Type B pancreatic cell (in vitro differentiated cells): ENCODE data around the gene PRPH2. TPM values are rescaled to one million over a fixed set of nuclear protein-coding genes. Genes with fewer than 3 reads are reported as not detected.
"Not testable (repeated sequence)": the region's sequence is repeated elsewhere in the genome, so short reads cannot be mapped to it uniquely, and the experiment has no call there.

Experiments used
- DNase-seq: peaks from one replicate; pipeline ENCODE4 v3.0.0; 2021; ENCODE audit warnings: mixed read lengths; ENCODE audit not compliant: unreplicated experiment; ENCODE audit errors: extremely low spot score
- H3K27ac Mint-ChIP-seq: 2 replicates; pipeline ENCODE4 v1.8.0; 2021; ENCODE audit warnings: mild to moderate bottlenecking, mixed read lengths
- H3K27me3 Mint-ChIP-seq: 2 replicates; pipeline ENCODE4 v1.8.0; 2021; ENCODE audit warnings: mixed read lengths
- H3K36me3 Mint-ChIP-seq: 2 replicates; pipeline ENCODE4 v1.8.0; 2021; ENCODE audit warnings: mixed read lengths
- H3K4me1 Mint-ChIP-seq: one replicate; pipeline ENCODE4 v1.8.0; 2021; ENCODE audit warnings: mixed read lengths; ENCODE audit not compliant: unreplicated experiment
- H3K4me3 Mint-ChIP-seq: 2 replicates; pipeline ENCODE4 v1.8.0; 2021; ENCODE audit warnings: mild to moderate bottlenecking, mixed read lengths
- H3K9me3 Mint-ChIP-seq: 2 replicates; pipeline ENCODE4 v1.8.0; 2021; ENCODE audit warnings: mixed read lengths
- total RNA-seq: library from RNA; stranded (reverse); gene quantifications from 2 replicates; pipeline ENCODE4 v1.2.1, GENCODE V29; 2021; ENCODE audit warnings: low replicate concordance
- TF ChIP-seq, protein P1 (sequence below): fragments of 200-600 bp; sonication (generic); conservative IDR thresholded peaks from 2 replicates; pipeline ENCODE4 v1.5.0; 2021; ENCODE audit warnings: antibody characterized with exemption, mild to moderate bottlenecking

PRPH2 gene
- total RNA-seq, 1 donor from 2014 or later, result not detected

DNA sequence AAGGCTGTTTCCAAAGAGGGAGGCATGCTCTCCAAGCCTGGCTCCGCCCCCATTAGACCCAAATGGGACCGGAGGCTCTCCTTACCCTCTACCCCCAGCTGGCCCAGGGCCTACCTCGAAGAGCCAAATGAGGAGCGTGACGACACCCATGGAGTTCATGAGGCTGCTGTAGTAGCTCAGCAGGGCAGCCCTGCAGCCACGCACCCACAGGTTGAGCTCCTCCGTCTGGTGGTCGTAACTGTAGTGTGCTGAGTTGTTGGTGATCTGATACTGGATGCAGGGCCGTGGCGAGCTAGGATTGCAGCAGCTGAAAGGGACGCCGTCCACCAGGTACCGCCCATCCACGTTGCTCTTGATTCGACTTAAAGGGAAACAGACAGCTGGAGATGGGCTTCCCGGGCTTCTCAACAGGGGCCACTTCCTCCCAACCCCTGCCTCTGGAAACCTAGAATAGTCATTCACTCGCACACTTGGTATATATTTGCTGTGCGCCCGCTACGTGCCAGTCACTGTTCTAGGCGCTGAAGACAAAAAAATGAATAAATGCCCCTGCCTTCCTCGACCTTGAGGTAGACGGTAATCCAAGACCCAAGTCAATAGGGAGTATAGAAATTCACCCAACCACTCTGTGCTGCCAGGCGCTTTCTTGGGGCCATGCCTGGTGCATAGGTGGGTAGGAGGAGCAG lies 18.0 kb downstream of the PRPH2 start:
- H3K27ac Mint-ChIP-seq, result no peak overlapping the region

DNA sequence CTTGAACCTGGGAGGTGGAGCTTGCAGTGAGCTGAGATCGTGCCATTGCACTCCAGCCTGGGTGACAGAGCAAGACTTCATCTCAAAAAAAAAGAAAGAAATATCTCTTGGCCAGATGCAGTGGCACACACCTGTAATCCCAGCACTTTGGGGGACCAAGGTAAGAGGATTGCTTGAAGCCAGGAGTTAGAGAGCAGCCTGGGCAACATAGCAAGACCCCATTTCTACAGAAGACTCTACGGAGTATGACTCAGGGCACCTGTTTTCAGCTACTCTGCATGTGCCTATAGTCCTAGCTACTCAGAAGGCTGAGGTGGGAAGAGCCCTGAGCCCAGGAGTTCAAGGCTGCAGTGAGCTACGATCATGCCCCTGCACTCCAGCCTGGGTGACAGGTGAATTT lies 19.6 kb downstream of the PRPH2 start:
- not testable (repeated sequence) for H3K27ac Mint-ChIP-seq, H3K36me3 Mint-ChIP-seq, DNase-seq, H3K4me3 Mint-ChIP-seq, H3K27me3 Mint-ChIP-seq, H3K4me1 Mint-ChIP-seq, H3K9me3 Mint-ChIP-seq

More for the DNA sequence above, 18.0 kb downstream of the PRPH2 start:
- Mint-ChIP-seq H3K36me3 (no peaks in the 10 kb centered on the region), H3K4me3 (no peak overlapping the region), H3K4me1 (no peaks in the 10 kb centered on the region), H3K27me3 (no peaks in the 10 kb centered on the region), H3K9me3 (no peaks in the 10 kb centered on the region)
- TF ChIP-seq, protein P1, sequence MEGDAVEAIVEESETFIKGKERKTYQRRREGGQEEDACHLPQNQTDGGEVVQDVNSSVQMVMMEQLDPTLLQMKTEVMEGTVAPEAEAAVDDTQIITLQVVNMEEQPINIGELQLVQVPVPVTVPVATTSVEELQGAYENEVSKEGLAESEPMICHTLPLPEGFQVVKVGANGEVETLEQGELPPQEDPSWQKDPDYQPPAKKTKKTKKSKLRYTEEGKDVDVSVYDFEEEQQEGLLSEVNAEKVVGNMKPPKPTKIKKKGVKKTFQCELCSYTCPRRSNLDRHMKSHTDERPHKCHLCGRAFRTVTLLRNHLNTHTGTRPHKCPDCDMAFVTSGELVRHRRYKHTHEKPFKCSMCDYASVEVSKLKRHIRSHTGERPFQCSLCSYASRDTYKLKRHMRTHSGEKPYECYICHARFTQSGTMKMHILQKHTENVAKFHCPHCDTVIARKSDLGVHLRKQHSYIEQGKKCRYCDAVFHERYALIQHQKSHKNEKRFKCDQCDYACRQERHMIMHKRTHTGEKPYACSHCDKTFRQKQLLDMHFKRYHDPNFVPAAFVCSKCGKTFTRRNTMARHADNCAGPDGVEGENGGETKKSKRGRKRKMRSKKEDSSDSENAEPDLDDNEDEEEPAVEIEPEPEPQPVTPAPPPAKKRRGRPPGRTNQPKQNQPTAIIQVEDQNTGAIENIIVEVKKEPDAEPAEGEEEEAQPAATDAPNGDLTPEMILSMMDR, result no peak
- DNase-seq, result no peak

DNA sequence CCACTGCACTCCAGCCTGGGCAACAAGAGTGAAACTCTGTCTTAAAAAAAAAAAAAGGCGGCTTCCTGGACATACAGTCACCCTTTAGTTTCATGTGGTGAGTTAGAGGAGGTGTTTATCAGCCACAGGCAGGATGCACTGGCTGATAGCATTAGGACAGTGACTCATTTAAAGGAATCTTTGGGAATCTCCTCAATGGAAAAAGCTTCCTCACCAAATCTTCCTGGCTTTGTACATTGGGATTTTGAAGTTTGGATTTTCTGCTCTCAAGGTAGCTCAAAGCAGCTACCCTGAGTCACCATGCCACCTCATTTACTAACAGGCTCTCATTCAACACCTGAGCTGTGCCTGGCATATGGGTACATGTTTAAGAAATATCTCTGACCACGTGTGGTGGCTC lies 20.2 kb downstream of the PRPH2 start:
- Mint-ChIP-seq H3K9me3 (no peaks in the 10 kb centered on the region), H3K27me3 (no peaks in the 10 kb centered on the region), H3K27ac (no peak overlapping the region), H3K36me3 (no peaks in the 10 kb centered on the region), H3K4me3 (no peak overlapping the region), H3K4me1 (no peaks in the 10 kb centered on the region)
- DNase-seq, result no peak
- TF ChIP-seq, protein P1, result no peak

DNA sequence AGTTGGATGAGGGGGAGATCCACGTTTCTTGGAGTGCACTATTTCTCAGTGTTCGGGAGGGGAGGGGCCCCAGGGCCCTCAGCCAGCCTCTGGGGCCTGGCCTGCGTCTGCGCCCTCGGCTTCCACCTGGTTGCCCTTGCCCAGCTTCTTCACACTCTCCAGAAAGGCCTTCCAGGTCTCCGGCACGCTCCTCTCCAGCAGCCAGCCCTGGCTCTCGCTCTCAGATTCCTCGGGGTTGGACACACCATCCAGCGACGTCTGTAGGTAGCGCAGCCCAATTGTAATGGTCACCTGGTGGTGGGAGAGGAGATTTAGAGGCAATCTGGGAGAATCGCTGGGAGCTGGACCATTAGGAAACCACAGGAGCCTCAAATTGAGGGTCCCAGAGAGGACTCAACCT lies 24.2 kb downstream of the PRPH2 start:
- TF ChIP-seq, protein P1, result no peak
- Mint-ChIP-seq H3K36me3 (peaks cover 3% of the 10 kb centered on the region), H3K27ac (no peak overlapping the region)

DNA sequence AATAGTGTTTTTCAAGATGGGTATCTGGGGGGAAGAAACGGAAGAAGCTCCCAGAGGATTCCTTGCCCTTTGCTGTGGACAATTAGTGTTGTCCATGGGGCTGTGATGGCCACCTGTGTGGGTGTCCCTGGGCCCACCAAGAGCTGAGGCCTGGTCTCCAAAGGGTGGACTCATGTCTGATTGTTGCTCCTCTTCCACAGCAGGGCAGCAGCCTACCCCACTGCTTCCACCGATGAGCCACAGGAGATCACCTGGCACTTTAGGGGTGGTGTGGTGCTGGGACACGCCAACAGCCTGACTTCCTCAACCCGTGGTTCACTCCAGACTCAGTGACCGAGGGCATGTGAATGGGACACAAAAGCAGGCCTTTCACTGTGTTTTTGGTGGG lies 25.1 kb downstream of the PRPH2 start:
- Mint-ChIP-seq H3K4me1 (no peaks in the 10 kb centered on the region), H3K9me3 (no peaks in the 10 kb centered on the region), H3K4me3 (no peak overlapping the region)

More for the DNA sequence above, 24.2 kb downstream of the PRPH2 start:
- Mint-ChIP-seq H3K27me3 (no peaks in the 10 kb centered on the region), H3K4me3 (no peak overlapping the region), H3K9me3 (no peaks in the 10 kb centered on the region), H3K4me1 (no peaks in the 10 kb centered on the region)
- DNase-seq, result no peak

More for the DNA sequence above, 25.1 kb downstream of the PRPH2 start:
- Mint-ChIP-seq H3K27me3 (no peaks in the 10 kb centered on the region), H3K27ac (no peak overlapping the region), H3K36me3 (peaks cover 3% of the 10 kb centered on the region)
- TF ChIP-seq, protein P1, result no peak
- no peak for DNase-seq
